GM13977 (cell line): Measurements from ENCODE around the gene CLASRP.

Experiments used
- DNase-seq: peaks from one replicate; pipeline ENCODE4 v3.0.0; 2012; ENCODE audit warnings: low spot score
- CTCF ChIP-seq: IDR thresholded peaks from 2 replicates; pipeline ENCODE4 v1.5.1; 2012; ENCODE audit warnings: mild to moderate bottlenecking, control low read depth; ENCODE audit not compliant: insufficient read depth; ENCODE audit errors: extremely low read depth, missing control alignments
- in situ Hi-C: fragments of 300-500 bp; cut with MboI; formaldehyde crosslinking; loops from one replicate; pipeline ENCODE4 v1.12.0; 2022; ENCODE audit warnings: low sequenced_read_pairs, low pct_unique_long_range_greater_than_20kb, mixed read lengths, inconsistent platforms; ENCODE audit not compliant: unreplicated experiment

Gene CLASRP

GRCh38 chr19:45049073-45049736 lies 10.4 kb downstream of the CLASRP start:
- in situ Hi-C loops, result no loop called here
- no peak for TF ChIP-seq CTCF
- no peak for DNase-seq

GRCh38 chr19:45050036-45050435 lies 11.2 kb downstream of the CLASRP start:
- in situ Hi-C loops, result no loop called here

GRCh38 chr19:45051929-45052579 lies 13.2 kb downstream of the CLASRP start:
- TF ChIP-seq CTCF, result no peak
- in situ Hi-C loops, result no loop called here

More at GRCh38 chr19:45050036-45050435, 11.2 kb downstream of the CLASRP start:
- DNase-seq, result no peak
- TF ChIP-seq CTCF, result no peak

DNA sequence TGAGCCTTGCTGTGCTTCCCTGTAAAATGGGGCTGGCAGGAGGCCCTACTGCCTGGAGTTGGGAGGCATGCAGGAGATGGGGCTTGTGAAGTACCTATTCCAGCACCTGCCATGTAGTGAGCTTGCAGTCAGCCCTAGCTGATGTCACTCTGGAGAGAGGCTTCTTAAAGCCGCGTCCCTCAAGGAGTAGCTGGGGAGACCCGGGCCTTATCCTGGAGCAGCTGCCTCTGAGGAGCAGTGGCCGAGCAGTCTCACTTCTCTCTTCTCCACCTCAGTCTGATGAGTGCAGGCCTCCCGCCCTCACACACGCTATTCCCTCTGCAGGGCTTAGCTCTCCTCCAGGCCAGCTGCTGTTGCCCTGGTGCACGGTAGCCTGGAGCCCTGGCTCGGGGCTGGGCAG lies 18.0 kb downstream of the CLASRP start:
- in situ Hi-C loops, result no loop called here
- no peak for DNase-seq

More at GRCh38 chr19:45051929-45052579, 13.2 kb downstream of the CLASRP start:
- DNase-seq, result no peak

GRCh38 chr19:45057444-45057843 lies 18.6 kb downstream of the CLASRP start:
- no peak for TF ChIP-seq CTCF
- in situ Hi-C loops, result no loop called here

More for the DNA sequence above, 18.0 kb downstream of the CLASRP start:
- TF ChIP-seq CTCF, result no peak

DNA sequence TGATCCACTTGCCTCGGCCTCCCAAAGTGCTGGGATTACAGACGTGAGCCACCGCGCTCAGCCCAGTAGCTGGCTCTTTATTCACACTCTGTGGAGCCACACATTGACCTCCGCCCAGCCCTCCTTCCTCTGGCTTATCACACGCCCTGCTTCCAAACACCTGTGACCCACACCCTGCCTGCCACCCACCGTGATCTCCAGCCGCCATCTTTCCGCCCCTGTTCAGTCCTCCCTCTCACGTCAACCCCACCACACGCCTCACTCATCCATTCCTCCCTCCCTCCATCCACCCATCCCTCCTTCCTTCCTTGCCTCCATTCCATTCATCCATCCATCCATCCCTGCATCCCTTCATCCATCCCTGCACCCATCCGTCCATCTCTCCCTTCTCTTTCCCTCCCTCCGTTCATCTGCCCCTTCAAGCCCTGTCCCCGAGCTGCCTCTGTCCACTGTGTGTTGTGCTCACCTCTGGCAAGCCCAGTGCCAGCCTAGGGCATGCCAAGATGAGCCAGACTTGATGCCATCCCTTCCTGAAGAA lies 19.8 kb downstream of the CLASRP start:
- no peak for DNase-seq
- in situ Hi-C loops, result no loop called here
- TF ChIP-seq CTCF, result no peak

More at GRCh38 chr19:45057444-45057843, 18.6 kb downstream of the CLASRP start:
- DNase-seq, result no peak
